AG09319 (cell line): Measurements from ENCODE around the gene C9orf50.

Experiments used
- DNase-seq: peaks from one replicate; pipeline ENCODE4 v3.0.0-alpha.2; 2010; ENCODE audit warnings: low read depth; ENCODE audit errors: extremely low read depth
- CTCF ChIP-seq: IDR thresholded peaks from 2 replicates; pipeline ENCODE4 v1.5.1; 2011; ENCODE audit warnings: low read depth, mild to moderate bottlenecking, inconsistent platforms, low read length, moderate library complexity

C9orf50 gene

GRCh38 chr9:129585352-129585751, 35.5 kb downstream of the C9orf50 start:
- DNase-seq, result no peak
- no peak for TF ChIP-seq CTCF

GRCh38 chr9:129584136-129584535, 36.8 kb downstream of the C9orf50 start:
- TF ChIP-seq CTCF, result no peak
- no peak for DNase-seq

- TF ChIP-seq CTCF, result no peak
- DNase-seq, result no peak
Observed at GRCh38 chr9:129583308-129584038, 37.4 kb downstream of the C9orf50 start.

GRCh38 chr9:129582855-129583254, 38.0 kb downstream of the C9orf50 start:
- TF ChIP-seq CTCF, result no peak
- DNase-seq, result no peak

GRCh38 chr9:129581505-129582189, 39.3 kb downstream of the C9orf50 start:
- DNase-seq, result no peak
- TF ChIP-seq CTCF, result no peak

GRCh38 chr9:129580211-129580915, 40.5 kb downstream of the C9orf50 start:
- no peak for DNase-seq

More at GRCh38 chr9:129580211-129580915, 40.5 kb downstream of the C9orf50 start:
- no peak for TF ChIP-seq CTCF
